Naive thymus-derived CD4-positive, alpha-beta T cell (primary cell): ENCODE results near the gene DPP6. TPM values are rescaled to one million over a fixed set of nuclear protein-coding genes. Genes with fewer than 3 reads are reported as not detected.

Source experiments
- ATAC-seq: fragments of 150-1000 bp; cut with Tn5 transposase; 2 replicates; pipeline ENCODE4 v1.10.0; 2021; ENCODE audit warnings: mild to moderate bottlenecking, moderate library complexity
- CTCF ChIA-PET: fragments of 350-600 bp; sonication (Branson Sonifier 250); formaldehyde crosslinking; loops from one replicate; lab custom pipeline; 2021; ENCODE audit warnings: antibody characterized with exemption; lab: Charles Lee
- POLR2A ChIA-PET: fragments of 350-600 bp; sonication (Branson Sonifier 250); formaldehyde crosslinking; loops from one replicate; lab custom pipeline; 2021; ENCODE audit warnings: antibody characterized with exemption, inconsistent platforms; lab: Charles Lee
- DNase-seq, 9 donors: peaks; one replicate each; pipeline versions ENCODE4 v3.0.0 to v3.0.0-alpha.2; 2020 to 2022; ENCODE audit warnings: mixed read lengths in 1 of 9
- H3K27ac ChIP-seq: one replicate; pipeline ENCODE4 v1.7.0; 2013; ENCODE audit warnings: mild to moderate bottlenecking, low read depth, low read length, moderate library complexity
- H3K27me3 ChIP-seq, 2 donors: one replicate each; pipeline ENCODE4 v1.7.0; 2013; ENCODE audit warnings: low read length in 2 of 2, mild to moderate bottlenecking in 2 of 2, moderate library complexity in 2 of 2; ENCODE audit not compliant: control insufficient read depth in 2 of 2, insufficient read depth in 2 of 2
- H3K36me3 ChIP-seq, 3 experiments: 1 replicate in 2 of 3; 2 replicates in 1 of 3; pipeline ENCODE4 v1.7.0; 2013; ENCODE audit warnings: low read length in 3 of 3, mild to moderate bottlenecking in 3 of 3, moderate library complexity in 1 of 3; ENCODE audit not compliant: insufficient read depth in 3 of 3, control insufficient read depth in 2 of 3
- H3K4me1 ChIP-seq, 2 donors: one replicate each; pipeline ENCODE4 v1.7.0; 2013; ENCODE audit warnings: low read length in 2 of 2, mild to moderate bottlenecking in 2 of 2, moderate library complexity in 1 of 2; ENCODE audit not compliant: control insufficient read depth in 2 of 2, insufficient read depth in 2 of 2
- H3K4me3 ChIP-seq: 2 replicates; pipeline ENCODE4 v1.7.0; 2013; ENCODE audit warnings: mild to moderate bottlenecking, low read length
- H3K9me3 ChIP-seq, 3 experiments: 1 replicate in 2 of 3; 2 replicates in 1 of 3; pipeline ENCODE4 v1.7.0; 2013; ENCODE audit warnings: low read length in 3 of 3; ENCODE audit not compliant: control insufficient read depth in 2 of 3
- H3K27ac Mint-ChIP-seq, 9 donors: one replicate each; pipeline ENCODE4 v1.8.0; 2020 to 2022; ENCODE audit warnings: mixed read lengths in 9 of 9, mild to moderate bottlenecking in 8 of 9, moderate library complexity in 5 of 9, inconsistent platforms in 2 of 9
- H3K27me3 Mint-ChIP-seq, 5 donors: one replicate each; pipeline ENCODE4 v1.8.0; 2021 to 2022; ENCODE audit warnings: mixed read lengths in 5 of 5, mild to moderate bottlenecking in 1 of 5
- H3K36me3 Mint-ChIP-seq, 5 donors: one replicate each; pipeline ENCODE4 v1.8.0; 2020 to 2022; ENCODE audit warnings: mixed read lengths in 5 of 5, mild to moderate bottlenecking in 3 of 5, inconsistent platforms in 1 of 5
- H3K4me1 Mint-ChIP-seq, 7 donors: one replicate each; pipeline ENCODE4 v1.8.0; 2020 to 2022; ENCODE audit warnings: mixed read lengths in 7 of 7, mild to moderate bottlenecking in 3 of 7, inconsistent platforms in 1 of 7
- H3K4me3 Mint-ChIP-seq, 10 donors: one replicate each; pipeline ENCODE4 v1.8.0; 2020 to 2022; ENCODE audit warnings: mild to moderate bottlenecking in 10 of 10, mixed read lengths in 10 of 10, moderate library complexity in 6 of 10, inconsistent platforms in 2 of 10
- H3K9me3 Mint-ChIP-seq, 11 donors: one replicate each; pipeline ENCODE4 v1.8.0; 2020 to 2022; ENCODE audit warnings: mixed read lengths in 11 of 11, mild to moderate bottlenecking in 4 of 11, inconsistent platforms in 1 of 11, moderate library complexity in 1 of 11
- intact Hi-C, 2 donors: fragments of 100-400 bp; cut with micrococcal nuclease; formaldehyde crosslinking; loops; one replicate each; pipeline ENCODE4 v1.15.1; 2023
- polyA plus RNA-seq, 2 donors: library from polyadenylated mRNA; unstranded; fragments of 300-500 nt; fragmentation: Illumina TruSeq; gene quantifications; one replicate each; pipeline ENCODE4 v1.2.3, GENCODE V29; 2021
- total RNA-seq, 6 experiments: library from RNA in 5 of 6; stranded (reverse) in 5 of 6; gene quantifications; 1 replicate in 5 of 6; 2 replicates in 1 of 6; pipeline ENCODE4 v1.2.3 and lab custom pipeline; 2021 to 2026

The DPP6 gene
- total and polyA plus RNA-seq, 7 experiments from 2014 or later, result not detected

- no peaks in the 10 kb centered on the region for H3K36me3 ChIP-seq
- H3K4me1 Mint-ChIP-seq, result peaks cover 3 to 7% (median 4%) of the 10 kb centered on the region in 7 donors
- peak overlapping the region in 6 of 10 donors; percentile 29 to 95 (median 86) for H3K4me3 Mint-ChIP-seq
- POLR2A ChIA-PET, result interaction anchor here (3.0 kb wide), 1 partner anchor 13 kb away, joined by 14 read pairs; no protein-coding TSS in a partner anchor
- no peaks in the 10 kb centered on the region for H3K9me3 ChIP-seq
- no peak for ATAC-seq
- H3K9me3 Mint-ChIP-seq, result peaks cover 0 to 9% (median 3%) of the 10 kb centered on the region in 11 donors
- intact Hi-C loops, result loop anchor here (5.0 kb wide), 2 partner anchors 382 to 822 kb away; partner anchors contain the start of gene INSIG1 (in 1 of the 2)
- H3K4me3 ChIP-seq, result no peak overlapping the region
- H3K27ac ChIP-seq, result no peak overlapping the region
- H3K36me3 Mint-ChIP-seq, result peaks cover 0 to 5% (median 0%) of the 10 kb centered on the region in 5 donors
- CTCF ChIA-PET, result interaction anchor here (0.5 to 4.9 kb wide), 6 partner anchors 9 to 430 kb away, joined by 3 to 27 read pairs (median 12); no protein-coding TSS in a partner anchor
- peaks cover 4 to 14% (median 4%) of the 10 kb centered on the region in 5 donors for H3K27me3 Mint-ChIP-seq
- no peak overlapping the region for H3K27ac Mint-ChIP-seq
- no peaks in the 10 kb centered on the region for H3K27me3 ChIP-seq
- H3K4me1 ChIP-seq, result no peaks in the 10 kb centered on the region
- peak in 2 of 9 donors; percentile 7 to 10 for DNase-seq
These were observed 862.8 kb downstream of the DPP6 start for GRCh38 chr7:154914996-154915380.

DNA sequence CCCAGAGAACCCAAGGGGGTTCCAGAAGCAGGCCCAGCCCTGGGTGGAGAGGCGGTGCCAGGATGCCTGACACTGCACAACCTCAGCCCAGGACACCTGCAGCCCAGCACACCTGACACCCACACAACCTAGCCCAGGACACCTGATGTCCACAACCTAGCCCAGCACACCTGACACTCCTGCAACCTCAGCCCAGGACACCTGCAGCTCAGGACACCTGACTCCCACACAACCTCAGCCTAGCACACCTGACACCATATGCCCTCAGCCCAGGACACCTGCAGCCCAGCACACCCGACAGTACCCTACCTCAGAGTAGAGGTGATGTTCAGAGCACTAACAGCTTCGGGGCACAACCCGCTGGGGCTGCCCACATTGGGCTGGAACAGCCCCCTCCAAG, 863.4 kb downstream of the DPP6 start:
- Histone ChIP-seq H3K27me3 (no peaks in the 10 kb centered on the region), H3K27ac (no peak overlapping the region), H3K4me1 (no peaks in the 10 kb centered on the region), H3K4me3 (no peak overlapping the region), H3K9me3 (no peaks in the 10 kb centered on the region), H3K36me3 (no peaks in the 10 kb centered on the region)
- ATAC-seq (no peak), DNase-seq (no peak)
- ChIA-PET CTCF (interaction anchor here (0.5 to 4.9 kb wide), 4 partner anchors 11 to 429 kb away, joined by 3 to 27 read pairs (median 3); no protein-coding TSS in a partner anchor), POLR2A (interaction anchor here (3.0 kb wide), 1 partner anchor 13 kb away, joined by 14 read pairs; no protein-coding TSS in a partner anchor)
- Mint-ChIP-seq H3K27ac (no peak overlapping the region), H3K36me3 (peaks cover 0 to 5% (median 0%) of the 10 kb centered on the region in 5 donors), H3K4me1 (peaks cover 3 to 7% (median 4%) of the 10 kb centered on the region in 7 donors), H3K4me3 (peak overlapping the region in 2 of 10 donors; percentile 43 to 50), H3K27me3 (peaks cover 4 to 14% (median 4%) of the 10 kb centered on the region in 5 donors), H3K9me3 (peaks cover 0 to 9% (median 3%) of the 10 kb centered on the region in 11 donors)
- intact Hi-C loops, result no loop called here

GRCh38 chr7:154916381-154916780, 864.2 kb downstream of the DPP6 start:
- ChIA-PET CTCF (interaction anchor here (4.9 kb wide), 1 partner anchor 35 kb away, joined by 27 read pairs; no protein-coding TSS in a partner anchor), POLR2A (interaction anchor here (3.0 kb wide), 1 partner anchor 12 kb away, joined by 14 read pairs; no protein-coding TSS in a partner anchor)
- no peak overlapping the region for H3K4me3 Mint-ChIP-seq
- no peaks in the 10 kb centered on the region for H3K27me3 ChIP-seq
- no peak overlapping the region for H3K27ac ChIP-seq
- H3K36me3 ChIP-seq, result no peaks in the 10 kb centered on the region
- no peaks in the 10 kb centered on the region for H3K9me3 ChIP-seq
- H3K4me1 ChIP-seq, result no peaks in the 10 kb centered on the region
- ATAC-seq, result no peak
- H3K27me3 Mint-ChIP-seq, result peaks cover 4 to 14% (median 4%) of the 10 kb centered on the region in 5 donors
- H3K27ac Mint-ChIP-seq, result no peak overlapping the region
- intact Hi-C loops, result no loop called here
- peaks cover 3 to 7% (median 4%) of the 10 kb centered on the region in 7 donors for H3K4me1 Mint-ChIP-seq
- no peak for DNase-seq
- peaks cover 0 to 2% (median 0%) of the 10 kb centered on the region in 11 donors for H3K9me3 Mint-ChIP-seq
- peaks cover 0 to 2% (median 0%) of the 10 kb centered on the region in 5 donors for H3K36me3 Mint-ChIP-seq
- H3K4me3 ChIP-seq, result no peak overlapping the region

DNA sequence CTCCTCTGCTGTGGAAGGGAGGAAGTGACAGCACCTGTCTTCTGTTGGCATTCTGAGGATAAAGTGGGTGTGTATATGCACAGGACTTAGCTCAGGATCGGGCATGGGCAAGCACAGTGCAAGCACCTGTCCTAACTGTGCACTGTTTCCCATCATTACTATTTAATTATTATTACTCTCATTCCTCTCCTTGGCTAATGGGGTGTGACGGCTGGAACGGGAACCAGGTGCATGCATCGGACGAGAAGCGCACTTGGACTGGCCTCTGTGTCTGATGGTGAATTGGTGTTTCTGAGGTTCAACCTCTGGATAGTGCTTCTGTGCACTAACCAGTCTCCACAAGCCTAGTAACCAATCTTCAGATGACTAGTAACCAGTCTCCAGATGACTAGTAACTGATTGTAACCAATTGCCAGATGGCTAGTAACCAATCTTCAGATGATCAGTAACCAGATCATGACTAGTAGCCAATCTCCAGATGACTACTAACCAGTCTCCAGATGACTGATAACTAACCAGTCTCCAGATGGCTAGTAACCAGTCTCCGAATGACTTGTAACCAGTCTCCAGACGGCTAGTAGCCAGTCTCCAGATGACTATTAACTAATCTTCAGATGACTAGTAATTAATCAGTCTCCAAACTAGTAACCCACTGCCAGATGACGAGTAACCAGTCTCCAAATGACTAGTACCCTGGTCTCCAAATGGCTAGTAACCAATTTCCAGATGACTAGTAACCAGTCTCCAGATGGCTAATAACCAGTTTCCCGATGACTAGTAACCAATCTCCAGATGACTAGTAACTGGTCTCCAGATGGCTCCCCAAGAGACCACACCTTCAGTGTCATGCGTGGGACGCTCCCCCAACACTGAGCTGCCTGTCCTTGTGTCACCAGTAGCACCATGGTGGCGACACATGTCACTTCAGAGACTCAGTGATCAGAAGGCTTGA, 864.9 kb downstream of the DPP6 start:
- peaks cover 4 to 14% (median 6%) of the 10 kb centered on the region in 5 donors for H3K27me3 Mint-ChIP-seq
- ATAC-seq (no peak), DNase-seq (no peak)
- Histone ChIP-seq H3K36me3 (no peaks in the 10 kb centered on the region), H3K4me3 (no peak overlapping the region), H3K4me1 (no peaks in the 10 kb centered on the region), H3K27me3 (no peaks in the 10 kb centered on the region), H3K27ac (no peak overlapping the region), H3K9me3 (no peaks in the 10 kb centered on the region)
- intact Hi-C loops, result no loop called here
- peaks cover 3 to 7% (median 4%) of the 10 kb centered on the region in 7 donors for H3K4me1 Mint-ChIP-seq
- H3K27ac Mint-ChIP-seq, result no peak overlapping the region
- H3K9me3 Mint-ChIP-seq, result no peaks in the 10 kb centered on the region
- POLR2A ChIA-PET, result no interaction called here
- H3K4me3 Mint-ChIP-seq, result no peak overlapping the region
- CTCF ChIA-PET, result interaction anchor here (1.4 kb wide), 1 partner anchor 10 kb away, joined by 3 read pairs; no protein-coding TSS in a partner anchor
- no peaks in the 10 kb centered on the region for H3K36me3 Mint-ChIP-seq

GRCh38 chr7:154917808-154918160, 865.6 kb downstream of the DPP6 start:
- POLR2A ChIA-PET, result no interaction called here
- Mint-ChIP-seq H3K27ac (no peak overlapping the region), H3K4me1 (peaks cover 3 to 7% (median 4%) of the 10 kb centered on the region in 7 donors), H3K36me3 (no peaks in the 10 kb centered on the region), H3K9me3 (peaks cover 0 to 2% (median 0%) of the 10 kb centered on the region in 11 donors), H3K27me3 (peaks cover 4 to 14% (median 7%) of the 10 kb centered on the region in 5 donors), H3K4me3 (no peak overlapping the region)
- Histone ChIP-seq H3K9me3 (no peaks in the 10 kb centered on the region), H3K36me3 (no peaks in the 10 kb centered on the region), H3K27me3 (no peaks in the 10 kb centered on the region), H3K27ac (no peak overlapping the region), H3K4me1 (no peaks in the 10 kb centered on the region), H3K4me3 (no peak overlapping the region)
- CTCF ChIA-PET, result interaction anchor here (1.4 kb wide), 1 partner anchor 9 kb away, joined by 3 read pairs; no protein-coding TSS in a partner anchor
- ATAC-seq (no peak), DNase-seq (no peak)
- intact Hi-C loops, result no loop called here

- DNase-seq (no peak), ATAC-seq (no peak)
- H3K36me3 ChIP-seq, result no peaks in the 10 kb centered on the region
- H3K4me3 ChIP-seq, result no peak overlapping the region
- Mint-ChIP-seq H3K4me3 (no peak overlapping the region), H3K27ac (no peak overlapping the region), H3K4me1 (peaks cover 3 to 7% (median 4%) of the 10 kb centered on the region in 7 donors), H3K9me3 (peaks cover 0 to 2% (median 0%) of the 10 kb centered on the region in 11 donors), H3K36me3 (no peaks in the 10 kb centered on the region), H3K27me3 (peaks cover 4 to 14% (median 7%) of the 10 kb centered on the region in 5 donors)
- no peak overlapping the region for H3K27ac ChIP-seq
- H3K9me3 ChIP-seq, result no peaks in the 10 kb centered on the region
- no peaks in the 10 kb centered on the region for H3K27me3 ChIP-seq
- POLR2A ChIA-PET, result no interaction called here
- intact Hi-C loops, result no loop called here
- CTCF ChIA-PET, result interaction anchor here (0.5 to 1.4 kb wide), 3 partner anchors 9 to 90 kb away, joined by 3 to 4 read pairs (median 3); no protein-coding TSS in a partner anchor
- no peaks in the 10 kb centered on the region for H3K4me1 ChIP-seq
These were observed 866.1 kb downstream of the DPP6 start for GRCh38 chr7:154918266-154918665.
